ENCODE data around the gene RBM6. TPM values are rescaled to one million over a fixed set of nuclear protein-coding genes. Genes with fewer than 3 reads are reported as not detected.
A peak's percentile ranks its signal among the peaks of the same experiment; 100 is the strongest.

RBM6 gene
- polyA plus RNA-seq, 3 donors: 11.3 to 137 (median 17.8) TPM

- no peaks in the 10 kb centered on the region for H3K9me3 ChIP-seq (replicated peaks in 1 of 2; ENCODE audit: control insufficient read depth in 1 of 2, insufficient read depth in 1 of 2, low read length in 2 of 2)
- intact Hi-C loops (cut with micrococcal nuclease): loop anchor here (5.0 to 10.0 kb wide), 2 partner anchors 69 to 429 kb away; partner anchors contain the start of genes TRAIP (in 2 of the 2), CYB561D2 (in 1 of the 2), NPRL2 (in 1 of the 2) and TMEM115 (in 1 of the 2)
- H3K36me3 Mint-ChIP-seq: peaks cover 4 to 15% of the 10 kb centered on the region in 2 donors
- no peaks in the 10 kb centered on the region for H3K9me3 Mint-ChIP-seq
- H3K27me3 ChIP-seq (ENCODE audit: control insufficient read depth in 2 of 2, insufficient read depth in 2 of 2, low read length in 2 of 2): no peaks in the 10 kb centered on the region
- no peak for TF ChIP-seq CTCF (IDR thresholded peaks at IDR 0.05)
- H4K20me1 ChIP-seq (ENCODE audit: insufficient read depth, low read length): no peaks in the 10 kb centered on the region
- no peak overlapping the region for H3K4me3 Mint-ChIP-seq
- peaks cover 0 to 3% (median 0%) of the 10 kb centered on the region in 3 donors for H3K27me3 Mint-ChIP-seq (ENCODE audit: low read depth in 3 of 3)
- no peak overlapping the region for H3K4me2 ChIP-seq (replicated peaks; ENCODE audit: extremely low read depth, low read length, poor library complexity, severe bottlenecking)
- no peak overlapping the region for H3K9ac ChIP-seq (ENCODE audit: insufficient read depth, low read length, poor library complexity, severe bottlenecking)
- no peaks in the 10 kb centered on the region for H3K79me2 ChIP-seq (ENCODE audit: insufficient read depth, low read length)
- no peaks in the 10 kb centered on the region for H3K36me3 ChIP-seq (replicated peaks in 1 of 2; ENCODE audit: control insufficient read depth in 1 of 2, insufficient read depth in 2 of 2, low read length in 2 of 2)
- 68% methylated on average over 2 of the region's 4 CpGs for WGBS (ENCODE audit: insufficient coverage)
- H3K4me3 ChIP-seq (replicated peaks in 1 of 3; ENCODE audit: low read depth in 2 of 3, low read length in 3 of 3): no peak overlapping the region
- DNase-seq: no peak
- H3K4me1 ChIP-seq (ENCODE audit: control insufficient read depth in 1 of 2, insufficient read depth in 2 of 2, low read length in 2 of 2): peaks cover 17 to 23% of the 10 kb centered on the region in 2 donors
- H3K4me1 Mint-ChIP-seq: peaks cover 24% of the 10 kb centered on the region
- peak overlapping the region in 2 of 7 donors; percentile 21 to 60 for H3K27ac Mint-ChIP-seq
- no peak overlapping the region for H2AFZ ChIP-seq (ENCODE audit: insufficient read depth, low read depth, low read length, poor library complexity, severe bottlenecking)
- no peak overlapping the region for H3K27ac ChIP-seq (ENCODE audit: low read depth in 1 of 2, low read length in 2 of 2)
Observed at GRCh38 chr3:49926117-49926728, 13.7 kb upstream of the RBM6 start.

DNA sequence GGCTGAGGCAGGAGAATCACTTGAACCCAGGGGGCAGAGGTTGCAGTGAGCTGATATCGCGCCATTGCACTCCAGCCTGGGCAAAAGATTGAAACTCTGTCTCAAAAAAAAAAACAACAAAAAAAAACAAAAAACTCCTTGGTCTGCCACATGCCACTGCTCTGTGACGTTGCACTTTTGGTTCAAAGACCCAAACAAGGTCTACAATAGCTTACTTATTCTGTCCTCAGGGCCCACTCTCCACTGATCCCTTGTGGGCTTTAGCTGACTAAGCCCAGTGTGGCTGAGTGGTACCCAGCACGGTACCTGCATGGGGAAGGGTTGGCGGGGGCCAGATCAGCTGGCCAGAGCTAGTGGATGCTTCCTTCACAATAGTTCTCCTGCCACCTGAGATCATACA lies 12.2 kb upstream of the RBM6 start:
- intact Hi-C loops (cut with micrococcal nuclease): loop anchor here (5.0 to 10.0 kb wide), 2 partner anchors 70 to 427 kb away; partner anchors contain the start of genes TRAIP (in 2 of the 2), CYB561D2 (in 1 of the 2), NPRL2 (in 1 of the 2) and TMEM115 (in 1 of the 2)
- Mint-ChIP-seq H3K4me1 (peaks cover 25% of the 10 kb centered on the region), H3K4me3 (no peak overlapping the region), H3K36me3 (peaks cover 4 to 13% of the 10 kb centered on the region in 2 donors), H3K27ac (no peak overlapping the region), H3K9me3 (no peaks in the 10 kb centered on the region), H3K27me3 (ENCODE audit: low read depth in 3 of 3) (peaks cover 0 to 3% (median 2%) of the 10 kb centered on the region in 3 donors)
- TF ChIP-seq CTCF (IDR thresholded peaks at IDR 0.05): no peak
- DNase-seq: no peak
- no peaks in the 10 kb centered on the region for H3K9me3 ChIP-seq (replicated peaks in 1 of 2; ENCODE audit: control insufficient read depth in 1 of 2, insufficient read depth in 1 of 2, low read length in 2 of 2)
- no peak overlapping the region for H3K27ac ChIP-seq (ENCODE audit: low read depth in 1 of 2, low read length in 2 of 2)
- H3K27me3 ChIP-seq (ENCODE audit: control insufficient read depth in 2 of 2, insufficient read depth in 2 of 2, low read length in 2 of 2): no peaks in the 10 kb centered on the region
- H3K4me3 ChIP-seq (replicated peaks in 1 of 3; ENCODE audit: low read depth in 2 of 3, low read length in 3 of 3): no peak overlapping the region
- no peaks in the 10 kb centered on the region for H4K20me1 ChIP-seq (ENCODE audit: insufficient read depth, low read length)
- H2AFZ ChIP-seq (ENCODE audit: insufficient read depth, low read depth, low read length, poor library complexity, severe bottlenecking): no peak overlapping the region
- no peak overlapping the region for H3K9ac ChIP-seq (ENCODE audit: insufficient read depth, low read length, poor library complexity, severe bottlenecking)
- H3K79me2 ChIP-seq (ENCODE audit: insufficient read depth, low read length): no peaks in the 10 kb centered on the region
- H3K4me1 ChIP-seq (ENCODE audit: control insufficient read depth in 1 of 2, insufficient read depth in 2 of 2, low read length in 2 of 2): peaks cover 19 to 23% of the 10 kb centered on the region in 2 donors
- H3K4me2 ChIP-seq (replicated peaks; ENCODE audit: extremely low read depth, low read length, poor library complexity, severe bottlenecking): no peak overlapping the region
- H3K36me3 ChIP-seq (replicated peaks in 1 of 2; ENCODE audit: control insufficient read depth in 1 of 2, insufficient read depth in 2 of 2, low read length in 2 of 2): no peaks in the 10 kb centered on the region
- 100% methylated on average over 3 of the region's 5 CpGs for WGBS (ENCODE audit: insufficient coverage)
